ENCODE results near the gene NRG4. TPM values are rescaled to one million over a fixed set of nuclear protein-coding genes. Genes with fewer than 3 reads are reported as not detected.

Gene NRG4
- total RNA-seq, 1 experiment from 2014 or later = not detected

DNA sequence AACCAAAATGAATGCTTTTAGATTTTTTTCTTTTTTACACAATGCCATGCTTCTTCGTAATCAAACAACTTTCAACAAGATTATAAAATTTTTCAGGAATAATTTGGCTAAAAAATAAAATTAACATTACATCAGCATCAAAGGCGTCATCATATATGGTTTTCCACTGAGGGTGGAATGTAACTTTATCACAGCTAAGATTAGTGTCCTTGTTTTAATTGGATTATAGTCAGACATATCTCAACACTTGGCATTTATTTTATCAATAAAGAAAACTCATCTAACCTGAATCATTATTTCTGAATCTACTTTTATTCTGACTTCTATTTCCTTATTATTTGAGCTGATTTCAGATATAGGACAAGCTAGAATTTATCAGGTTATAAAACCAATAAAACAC, 1.6 kb downstream of the NRG4 start:
- no peak overlapping the region for H3K4me2 ChIP-seq (ENCODE audit: low read depth, low read length, poor library complexity, severe bottlenecking)
- no peaks in the 10 kb centered on the region for H3K36me3 ChIP-seq (ENCODE audit: insufficient read depth, low read length)
- H4K20me1 ChIP-seq (ENCODE audit: insufficient read depth, low read depth, low read length) = no peaks in the 10 kb centered on the region
- no peaks in the 10 kb centered on the region for H3K9me2 ChIP-seq (replicated peaks; ENCODE audit: insufficient read depth, low read length)
- H3K79me2 ChIP-seq (ENCODE audit: low read length) = no peaks in the 10 kb centered on the region
- H3K27ac ChIP-seq (ENCODE audit: low read length) = no peak overlapping the region
- no peak for DNase-seq
- H3K4me3 ChIP-seq (ENCODE audit: low read length) = no peak overlapping the region
- no peaks in the 10 kb centered on the region for H3K9me3 ChIP-seq (ENCODE audit: low read length)
- H3K27me3 ChIP-seq (ENCODE audit: low read length) = no peaks in the 10 kb centered on the region
- no peak overlapping the region for H3K9ac ChIP-seq (ENCODE audit: low read length)
- H3K4me1 ChIP-seq (ENCODE audit: low read length) = no peaks in the 10 kb centered on the region
- no peak overlapping the region for H2AFZ ChIP-seq (ENCODE audit: low read length)

DNA sequence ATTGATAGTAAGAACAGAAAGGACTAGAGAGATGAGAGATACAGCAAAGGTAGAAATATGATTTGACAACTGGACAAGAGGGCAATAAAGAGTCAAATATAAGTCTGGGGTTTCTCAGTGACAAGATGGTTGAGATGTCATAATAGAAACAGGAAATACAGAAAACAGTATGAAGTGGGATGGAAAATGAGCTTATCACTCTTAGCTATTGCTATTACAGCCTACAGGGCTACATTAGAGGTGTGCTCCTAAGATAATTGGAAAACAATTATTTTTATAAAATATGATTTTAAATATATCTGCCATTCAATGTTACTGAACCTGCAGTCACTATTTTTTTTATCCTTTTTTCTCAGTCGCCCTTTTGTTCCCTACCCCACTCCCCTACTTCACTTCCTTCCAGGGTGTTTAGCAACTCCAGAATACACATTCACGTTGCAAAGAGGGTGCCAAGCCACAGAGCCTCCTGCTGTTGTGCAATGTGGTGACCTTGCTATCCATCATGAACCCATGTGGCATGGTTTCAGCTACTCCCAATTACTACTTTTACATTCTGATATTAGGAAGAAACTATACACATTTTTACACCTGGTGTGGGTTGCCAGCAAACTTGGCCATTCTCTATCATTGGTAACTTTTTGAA, 6.0 kb downstream of the NRG4 start:
- H3K79me2 ChIP-seq (ENCODE audit: low read length) = no peaks in the 10 kb centered on the region
- no peak for DNase-seq
- H3K27ac ChIP-seq (ENCODE audit: low read length) = no peak overlapping the region
- H3K9ac ChIP-seq (ENCODE audit: low read length) = no peak overlapping the region
- no peak overlapping the region for H3K4me3 ChIP-seq (ENCODE audit: low read length)
- H3K4me2 ChIP-seq (ENCODE audit: low read depth, low read length, poor library complexity, severe bottlenecking) = no peak overlapping the region
- no peaks in the 10 kb centered on the region for H3K27me3 ChIP-seq (ENCODE audit: low read length)
- H3K4me1 ChIP-seq (ENCODE audit: low read length) = no peaks in the 10 kb centered on the region
- H2AFZ ChIP-seq (ENCODE audit: low read length) = no peak overlapping the region
- no peaks in the 10 kb centered on the region for H3K9me3 ChIP-seq (ENCODE audit: low read length)
- H3K9me2 ChIP-seq (replicated peaks; ENCODE audit: insufficient read depth, low read length) = no peaks in the 10 kb centered on the region
- no peaks in the 10 kb centered on the region for H3K36me3 ChIP-seq (ENCODE audit: insufficient read depth, low read length)
- H4K20me1 ChIP-seq (ENCODE audit: insufficient read depth, low read depth, low read length) = no peaks in the 10 kb centered on the region

GRCh38 chr15:76003364-76003763, 8.9 kb downstream of the NRG4 start:
- no peak overlapping the region for H2AFZ ChIP-seq (ENCODE audit: low read length)
- no peaks in the 10 kb centered on the region for H3K9me3 ChIP-seq (ENCODE audit: low read length)

GRCh38 chr15:75995611-75996010, 16.6 kb downstream of the NRG4 start:
- Histone ChIP-seq H4K20me1 (ENCODE audit: insufficient read depth, low read depth, low read length) (no peaks in the 10 kb centered on the region), H3K9me3 (ENCODE audit: low read length) (no peaks in the 10 kb centered on the region), H3K9ac (ENCODE audit: low read length) (no peak overlapping the region), H3K4me2 (ENCODE audit: low read depth, low read length, poor library complexity, severe bottlenecking) (no peak overlapping the region), H2AFZ (ENCODE audit: low read length) (no peak overlapping the region), H3K4me3 (ENCODE audit: low read length) (no peak overlapping the region), H3K36me3 (ENCODE audit: insufficient read depth, low read length) (no peaks in the 10 kb centered on the region), H3K79me2 (ENCODE audit: low read length) (no peaks in the 10 kb centered on the region), H3K27me3 (ENCODE audit: low read length) (no peaks in the 10 kb centered on the region), H3K9me2 (replicated peaks; ENCODE audit: insufficient read depth, low read length) (no peaks in the 10 kb centered on the region), H3K27ac (ENCODE audit: low read length) (no peak overlapping the region), H3K4me1 (ENCODE audit: low read length) (no peaks in the 10 kb centered on the region)
- DNase-seq = no peak

More at GRCh38 chr15:76003364-76003763, 8.9 kb downstream of the NRG4 start:
- Histone ChIP-seq H3K4me2 (ENCODE audit: low read depth, low read length, poor library complexity, severe bottlenecking) (no peak overlapping the region), H3K4me1 (ENCODE audit: low read length) (no peaks in the 10 kb centered on the region), H3K27ac (ENCODE audit: low read length) (no peak overlapping the region), H3K4me3 (ENCODE audit: low read length) (no peak overlapping the region), H4K20me1 (ENCODE audit: insufficient read depth, low read depth, low read length) (no peaks in the 10 kb centered on the region), H3K36me3 (ENCODE audit: insufficient read depth, low read length) (no peaks in the 10 kb centered on the region), H3K27me3 (ENCODE audit: low read length) (no peaks in the 10 kb centered on the region), H3K79me2 (ENCODE audit: low read length) (no peaks in the 10 kb centered on the region), H3K9ac (ENCODE audit: low read length) (no peak overlapping the region), H3K9me2 (replicated peaks; ENCODE audit: insufficient read depth, low read length) (no peaks in the 10 kb centered on the region)
- DNase-seq = no peak

DNA sequence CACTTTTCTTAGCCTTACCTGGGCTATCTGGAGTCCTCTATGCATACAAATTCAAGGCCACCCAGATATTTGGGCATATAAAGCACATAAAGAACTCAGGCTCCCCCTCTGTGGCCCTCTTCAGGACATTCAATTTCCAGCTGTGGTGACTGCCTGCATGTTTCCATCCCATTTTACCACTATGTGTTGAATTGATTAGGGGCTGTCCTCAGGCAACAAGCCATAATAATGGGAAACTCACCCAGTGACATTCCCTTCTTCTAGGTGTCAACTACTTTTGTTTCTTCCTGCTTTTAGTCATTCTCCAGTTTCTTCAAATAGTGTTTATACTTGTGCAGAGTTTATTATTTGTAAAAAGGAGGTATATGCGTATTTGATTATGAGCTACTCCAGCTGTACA, 18.0 kb downstream of the NRG4 start:
- no peak overlapping the region for H3K4me3 ChIP-seq (ENCODE audit: low read length)

DNA sequence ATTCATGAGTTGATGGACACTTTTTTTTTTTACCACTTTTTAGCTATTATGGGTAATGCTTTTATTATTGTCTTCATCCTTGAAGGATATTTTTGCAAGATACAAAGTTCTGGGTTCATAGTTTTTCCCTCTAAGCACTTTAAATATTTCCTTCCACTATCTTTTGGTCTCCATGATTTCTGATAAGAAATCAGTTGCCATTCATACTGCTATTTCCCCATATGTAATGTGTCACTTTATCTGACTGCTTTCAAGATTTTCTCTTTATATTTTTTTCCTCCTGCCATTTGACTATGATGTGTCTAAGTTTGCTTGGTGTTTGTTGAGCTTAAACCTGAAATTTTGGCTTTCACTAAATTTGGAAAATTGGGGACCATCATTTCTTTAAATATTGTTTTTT, 19.3 kb downstream of the NRG4 start:
- Histone ChIP-seq H3K4me1 (ENCODE audit: low read length) (no peaks in the 10 kb centered on the region), H3K27me3 (ENCODE audit: low read length) (no peaks in the 10 kb centered on the region), H3K9me2 (replicated peaks; ENCODE audit: insufficient read depth, low read length) (no peaks in the 10 kb centered on the region), H3K79me2 (ENCODE audit: low read length) (no peaks in the 10 kb centered on the region), H2AFZ (ENCODE audit: low read length) (no peak overlapping the region), H3K36me3 (ENCODE audit: insufficient read depth, low read length) (no peaks in the 10 kb centered on the region), H3K4me2 (ENCODE audit: low read depth, low read length, poor library complexity, severe bottlenecking) (no peak overlapping the region), H3K9ac (ENCODE audit: low read length) (no peak overlapping the region), H3K9me3 (ENCODE audit: low read length) (no peaks in the 10 kb centered on the region), H4K20me1 (ENCODE audit: insufficient read depth, low read depth, low read length) (no peaks in the 10 kb centered on the region), H3K4me3 (ENCODE audit: low read length) (no peak overlapping the region), H3K27ac (ENCODE audit: low read length) (no peak overlapping the region)
- DNase-seq = no peak

More for the DNA sequence above, 18.0 kb downstream of the NRG4 start:
- Histone ChIP-seq H2AFZ (ENCODE audit: low read length) (no peak overlapping the region), H3K4me2 (ENCODE audit: low read depth, low read length, poor library complexity, severe bottlenecking) (no peak overlapping the region), H3K27ac (ENCODE audit: low read length) (no peak overlapping the region), H3K4me1 (ENCODE audit: low read length) (no peaks in the 10 kb centered on the region), H4K20me1 (ENCODE audit: insufficient read depth, low read depth, low read length) (no peaks in the 10 kb centered on the region), H3K36me3 (ENCODE audit: insufficient read depth, low read length) (no peaks in the 10 kb centered on the region), H3K79me2 (ENCODE audit: low read length) (no peaks in the 10 kb centered on the region), H3K27me3 (ENCODE audit: low read length) (no peaks in the 10 kb centered on the region), H3K9me2 (replicated peaks; ENCODE audit: insufficient read depth, low read length) (no peaks in the 10 kb centered on the region), H3K9me3 (ENCODE audit: low read length) (no peaks in the 10 kb centered on the region), H3K9ac (ENCODE audit: low read length) (no peak overlapping the region)
- no peak for DNase-seq

- Histone ChIP-seq H2AFZ (ENCODE audit: low read length) (no peak overlapping the region), H3K4me1 (ENCODE audit: low read length) (no peaks in the 10 kb centered on the region), H3K9me2 (replicated peaks; ENCODE audit: insufficient read depth, low read length) (no peaks in the 10 kb centered on the region), H3K9ac (ENCODE audit: low read length) (no peak overlapping the region), H3K36me3 (ENCODE audit: insufficient read depth, low read length) (no peaks in the 10 kb centered on the region), H3K27me3 (ENCODE audit: low read length) (no peaks in the 10 kb centered on the region), H3K27ac (ENCODE audit: low read length) (no peak overlapping the region), H3K9me3 (ENCODE audit: low read length) (no peaks in the 10 kb centered on the region), H4K20me1 (ENCODE audit: insufficient read depth, low read depth, low read length) (no peaks in the 10 kb centered on the region), H3K79me2 (ENCODE audit: low read length) (no peaks in the 10 kb centered on the region), H3K4me3 (ENCODE audit: low read length) (no peak overlapping the region), H3K4me2 (ENCODE audit: low read depth, low read length, poor library complexity, severe bottlenecking) (no peak overlapping the region)
- DNase-seq = no peak
These were observed 22.3 kb downstream of the NRG4 start for GRCh38 chr15:75989875-75990274.

DNA sequence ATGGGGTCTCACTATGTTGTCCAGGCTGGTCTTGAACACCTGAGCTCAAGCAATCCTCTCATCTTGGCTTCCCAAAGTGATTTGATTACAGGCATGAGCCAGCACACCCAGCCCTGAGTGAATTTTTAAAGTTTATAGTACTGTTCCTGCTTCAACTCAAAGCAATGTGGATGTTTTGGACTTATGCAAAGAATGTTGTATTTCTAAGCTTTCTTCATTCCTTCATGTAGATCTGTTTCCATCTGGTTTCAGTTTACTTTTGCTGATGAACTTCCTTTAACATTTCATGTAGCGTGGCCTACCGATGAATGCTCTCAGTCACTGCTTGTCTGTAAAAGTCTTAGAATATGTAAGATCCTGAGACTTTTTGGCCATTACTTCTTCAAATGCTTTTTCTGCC, 23.2 kb downstream of the NRG4 start:
- no peaks in the 10 kb centered on the region for H3K4me1 ChIP-seq (ENCODE audit: low read length)
- no peak for DNase-seq
- H3K27ac ChIP-seq (ENCODE audit: low read length) = no peak overlapping the region

More for the DNA sequence above, 23.2 kb downstream of the NRG4 start:
- H3K4me3 ChIP-seq (ENCODE audit: low read length) = no peak overlapping the region
- H4K20me1 ChIP-seq (ENCODE audit: insufficient read depth, low read depth, low read length) = no peaks in the 10 kb centered on the region
- no peaks in the 10 kb centered on the region for H3K27me3 ChIP-seq (ENCODE audit: low read length)
- no peaks in the 10 kb centered on the region for H3K79me2 ChIP-seq (ENCODE audit: low read length)
- H3K36me3 ChIP-seq (ENCODE audit: insufficient read depth, low read length) = no peaks in the 10 kb centered on the region
- H3K4me2 ChIP-seq (ENCODE audit: low read depth, low read length, poor library complexity, severe bottlenecking) = no peak overlapping the region
- no peaks in the 10 kb centered on the region for H3K9me2 ChIP-seq (replicated peaks; ENCODE audit: insufficient read depth, low read length)
- no peaks in the 10 kb centered on the region for H3K9me3 ChIP-seq (ENCODE audit: low read length)
- no peak overlapping the region for H3K9ac ChIP-seq (ENCODE audit: low read length)
- no peak overlapping the region for H2AFZ ChIP-seq (ENCODE audit: low read length)
